ENCODE data around the gene CCL18.
"Not testable (repeated sequence)": the region's sequence is repeated elsewhere in the genome, so short reads cannot be mapped to it uniquely, and the experiment has no call there.

CCL18 gene

DNA sequence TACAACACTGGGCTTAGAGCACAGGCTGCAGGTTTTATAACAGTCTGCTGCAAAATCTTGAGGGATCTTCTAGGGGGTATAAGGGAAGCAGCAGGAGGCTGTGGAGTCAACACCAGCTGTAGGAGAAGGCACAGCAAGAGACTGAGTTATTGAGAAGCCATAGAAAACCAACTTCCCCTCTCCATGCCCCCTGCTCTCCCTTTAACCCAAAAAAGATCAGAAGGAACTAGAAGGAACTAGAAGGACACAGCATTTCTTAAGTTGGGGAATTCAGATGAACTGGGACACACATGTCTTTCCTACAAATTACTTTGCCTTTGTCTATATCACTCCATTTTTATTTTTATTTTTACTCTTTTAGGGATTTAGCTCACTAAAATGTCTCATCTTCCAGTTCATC is 6.2 kb upstream of the CCL18 start:
- Mint-ChIP-seq H3K4me1 (ENCODE audit: low read depth) (peaks cover 5% of the 10 kb centered on the region), H3K36me3 (ENCODE audit: low read depth) (no peaks in the 10 kb centered on the region), H3K4me3 (no peak overlapping the region), H3K9me3 (no peaks in the 10 kb centered on the region), H3K27ac (no peak overlapping the region), H3K27me3 (peaks cover 31% of the 10 kb centered on the region)
- no peak for DNase-seq

DNA sequence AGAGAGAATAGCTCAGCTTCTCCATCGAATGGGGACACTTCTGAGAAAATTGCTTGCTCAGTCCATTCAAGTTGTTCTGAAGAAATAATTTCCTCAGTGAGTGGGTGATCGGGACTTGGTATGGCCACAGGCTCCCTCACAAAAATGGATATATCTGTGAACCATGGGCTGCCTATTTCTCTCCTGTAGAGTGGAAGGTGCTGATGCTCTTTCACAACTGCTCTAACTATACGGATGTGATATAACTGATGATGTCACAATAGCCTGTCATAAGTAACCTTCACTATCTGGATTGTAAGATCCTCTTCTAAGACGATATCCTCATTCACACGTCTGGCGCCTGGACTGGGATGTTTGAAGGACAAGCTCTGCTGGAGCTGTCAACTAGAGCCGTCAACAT is 4.7 kb upstream of the CCL18 start:
- Mint-ChIP-seq H3K4me1 (ENCODE audit: low read depth) (peaks cover 5% of the 10 kb centered on the region), H3K36me3 (ENCODE audit: low read depth) (no peaks in the 10 kb centered on the region), H3K27me3 (peaks cover 28% of the 10 kb centered on the region), H3K9me3 (no peaks in the 10 kb centered on the region), H3K4me3 (no peak overlapping the region), H3K27ac (no peak overlapping the region)
- DNase-seq = no peak

DNA sequence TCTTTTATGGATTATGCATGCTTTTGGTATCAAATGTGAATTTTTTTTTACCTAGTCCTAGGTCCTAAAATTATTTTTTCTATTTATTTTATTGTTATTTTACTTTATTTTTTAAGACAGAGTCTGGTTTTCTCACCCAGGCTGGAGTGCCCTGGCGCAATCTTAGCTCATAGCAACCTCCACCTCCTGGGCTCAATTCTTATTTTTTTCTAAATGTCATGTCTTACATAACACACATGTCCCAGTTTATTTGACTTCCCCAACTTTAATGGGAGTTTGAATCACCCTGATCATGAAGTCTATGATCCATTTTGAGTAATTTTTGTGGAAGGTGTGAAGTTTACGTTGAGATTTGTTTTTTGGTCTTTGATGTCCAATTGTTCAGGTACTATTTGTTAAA is 3.3 kb upstream of the CCL18 start:
- H3K4me1 Mint-ChIP-seq (ENCODE audit: low read depth) = peaks cover 1% of the 10 kb centered on the region
- DNase-seq = no peak
- H3K27me3 Mint-ChIP-seq = peaks cover 28% of the 10 kb centered on the region
- no peaks in the 10 kb centered on the region for H3K9me3 Mint-ChIP-seq
- H3K36me3 Mint-ChIP-seq (ENCODE audit: low read depth) = no peaks in the 10 kb centered on the region
- no peak overlapping the region for H3K27ac Mint-ChIP-seq
- H3K4me3 Mint-ChIP-seq = no peak overlapping the region

GRCh38 chr17:36066365-36066985 is 2.4 kb downstream of the CCL18 start:
- Mint-ChIP-seq H3K9me3 (no peaks in the 10 kb centered on the region), H3K36me3 (ENCODE audit: low read depth) (no peaks in the 10 kb centered on the region), H3K4me3 (no peak overlapping the region), H3K27ac (peak overlapping the region; percentile 8), H3K4me1 (ENCODE audit: low read depth) (peaks cover 18% of the 10 kb centered on the region), H3K27me3 (peaks cover 11% of the 10 kb centered on the region)
- no peak for DNase-seq

DNA sequence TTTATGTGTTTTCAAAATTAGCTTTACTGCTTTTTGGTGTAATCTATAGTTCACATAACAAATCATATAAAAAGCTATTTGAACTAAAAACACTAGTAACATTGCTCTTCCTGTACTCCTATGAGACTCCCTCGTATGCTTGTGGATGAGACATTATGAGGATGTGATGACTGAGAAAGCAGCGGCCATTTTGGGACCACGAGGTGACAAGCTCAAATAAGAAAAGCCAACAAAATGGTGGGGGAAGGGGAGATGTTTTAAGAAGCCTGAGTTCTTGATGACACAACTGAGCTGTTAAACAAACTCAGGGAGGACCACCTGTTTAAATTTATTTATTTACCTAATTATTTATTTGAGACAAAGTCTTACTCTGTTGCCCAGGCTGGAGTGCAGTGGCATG is 4.5 kb downstream of the CCL18 start:
- Mint-ChIP-seq H3K36me3 (ENCODE audit: low read depth) (no peaks in the 10 kb centered on the region), H3K27me3 (peaks cover 6% of the 10 kb centered on the region), H3K27ac (no peak overlapping the region), H3K4me1 (ENCODE audit: low read depth) (peaks cover 38% of the 10 kb centered on the region), H3K4me3 (no peak overlapping the region), H3K9me3 (no peaks in the 10 kb centered on the region)
- no peak for DNase-seq

DNA sequence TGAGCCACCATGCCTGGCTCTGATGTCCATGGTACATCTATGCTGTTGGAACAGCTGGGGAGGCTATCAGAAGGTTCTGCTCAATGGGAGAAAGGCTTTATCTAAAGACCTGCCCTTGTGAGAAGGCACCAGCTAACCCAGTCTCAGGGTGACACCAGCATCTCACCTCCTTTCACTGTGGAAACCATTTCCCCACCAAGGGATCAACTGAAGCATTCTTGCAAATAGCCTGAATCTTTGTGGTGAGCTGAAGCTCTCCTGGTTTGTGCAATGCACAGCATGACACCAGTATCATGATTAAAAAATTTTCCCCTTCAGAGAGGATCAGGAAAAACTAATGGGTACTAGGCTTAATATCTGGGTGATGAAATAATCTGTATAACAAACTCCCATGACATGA is 5.1 kb downstream of the CCL18 start:
- no peak for DNase-seq
- no peak overlapping the region for H3K4me3 Mint-ChIP-seq
- H3K27me3 Mint-ChIP-seq = peaks cover 6% of the 10 kb centered on the region
- H3K27ac Mint-ChIP-seq = no peak overlapping the region
- H3K36me3 Mint-ChIP-seq (ENCODE audit: low read depth) = no peaks in the 10 kb centered on the region
- peaks cover 44% of the 10 kb centered on the region for H3K4me1 Mint-ChIP-seq (ENCODE audit: low read depth)
- no peaks in the 10 kb centered on the region for H3K9me3 Mint-ChIP-seq

DNA sequence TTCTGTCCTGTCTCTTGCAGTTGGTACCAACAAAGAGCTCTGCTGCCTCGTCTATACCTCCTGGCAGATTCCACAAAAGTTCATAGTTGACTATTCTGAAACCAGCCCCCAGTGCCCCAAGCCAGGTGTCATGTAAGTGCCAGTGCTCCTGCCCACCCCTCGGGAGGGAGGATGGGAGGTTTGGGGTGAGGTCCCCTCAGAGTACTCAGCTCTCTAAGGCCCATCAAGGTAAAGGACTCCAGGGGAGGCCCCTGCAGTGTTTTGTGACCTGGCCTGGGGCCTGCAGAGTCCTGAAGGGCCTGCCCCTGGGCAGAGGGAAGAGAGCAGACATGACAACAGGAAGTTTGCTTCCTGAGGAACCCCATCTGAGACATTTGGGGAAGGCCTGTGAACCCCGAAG is 6.4 kb downstream of the CCL18 start:
- Mint-ChIP-seq H3K27me3 (peaks cover 6% of the 10 kb centered on the region), H3K9me3 (no peaks in the 10 kb centered on the region), H3K27ac (peak overlapping the region; percentile 41), H3K4me3 (no peak overlapping the region), H3K36me3 (ENCODE audit: low read depth) (no peaks in the 10 kb centered on the region), H3K4me1 (ENCODE audit: low read depth) (peaks cover 51% of the 10 kb centered on the region)
- no peak for DNase-seq

DNA sequence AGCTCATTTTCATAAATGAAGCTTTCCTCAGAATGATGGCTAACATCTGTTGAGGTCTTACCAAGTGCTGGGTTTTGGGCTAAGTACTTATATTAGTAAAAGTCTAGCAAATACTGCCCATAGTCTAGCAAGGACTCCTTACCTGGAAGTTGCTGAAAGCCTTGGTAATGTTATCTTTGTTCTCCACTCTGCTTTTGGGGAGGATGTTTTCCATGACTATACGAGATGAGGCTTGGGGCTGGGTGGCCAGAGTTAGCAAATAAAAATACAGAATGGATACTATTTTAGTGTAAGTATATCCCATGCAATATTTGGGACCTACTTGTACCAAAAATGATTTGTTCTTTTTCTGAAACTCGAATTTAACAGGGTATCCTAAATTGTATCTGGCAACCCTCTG is 7.7 kb downstream of the CCL18 start:
- Mint-ChIP-seq H3K27ac (peak overlapping the region; percentile 83), H3K4me3 (no peak overlapping the region), H3K27me3 (peaks cover 8% of the 10 kb centered on the region), H3K4me1 (ENCODE audit: low read depth) (peaks cover 48% of the 10 kb centered on the region), H3K9me3 (no peaks in the 10 kb centered on the region), H3K36me3 (ENCODE audit: low read depth) (no peaks in the 10 kb centered on the region)
- no peak for DNase-seq

DNA sequence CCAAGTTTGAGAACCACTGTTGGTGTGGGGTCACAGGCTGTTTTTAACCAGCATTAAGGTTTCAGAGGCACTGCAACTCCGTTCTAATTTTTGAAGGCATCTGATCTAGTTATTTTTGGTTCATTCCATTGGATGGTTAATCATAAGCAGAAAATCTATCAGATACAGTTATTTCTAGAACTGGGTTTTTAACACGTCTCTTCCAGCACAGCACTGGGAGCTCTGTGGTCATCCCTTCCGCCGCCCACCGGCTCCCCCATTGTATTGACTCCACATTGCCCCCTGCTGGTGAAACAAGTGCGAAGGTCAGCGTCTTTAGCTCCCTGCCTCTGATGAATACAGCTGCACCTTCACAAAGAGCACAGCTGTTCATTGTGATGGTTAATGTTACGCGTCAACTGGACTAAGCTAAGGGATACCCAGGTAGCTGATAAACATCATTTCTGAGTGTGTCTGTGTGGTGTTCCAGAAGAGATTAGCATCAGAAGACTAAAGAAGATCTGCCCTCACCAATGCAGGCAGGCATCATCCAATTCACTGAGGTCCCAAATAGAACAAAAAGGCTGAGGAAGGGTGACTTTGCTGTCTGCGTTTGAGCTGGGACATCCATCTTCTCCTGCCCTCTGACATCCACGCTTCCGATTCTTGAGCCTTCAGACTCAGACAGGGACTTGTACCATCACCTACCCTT is 8.5 kb downstream of the CCL18 start:
- Mint-ChIP-seq H3K36me3 (ENCODE audit: low read depth) (no peaks in the 10 kb centered on the region), H3K27me3 (peaks cover 11% of the 10 kb centered on the region), H3K4me1 (ENCODE audit: low read depth) (peaks cover 46% of the 10 kb centered on the region), H3K4me3 (no peak overlapping the region), H3K9me3 (no peaks in the 10 kb centered on the region), H3K27ac (peak overlapping the region; percentile 83)
- DNase-seq = peak; percentile 81

GRCh38 chr17:36074365-36074764 is 10.3 kb downstream of the CCL18 start:
- no peak overlapping the region for H3K4me3 Mint-ChIP-seq
- H3K4me1 Mint-ChIP-seq (ENCODE audit: low read depth) = peaks cover 44% of the 10 kb centered on the region
- H3K36me3 Mint-ChIP-seq (ENCODE audit: low read depth) = no peaks in the 10 kb centered on the region
- DNase-seq = no peak
- peaks cover 16% of the 10 kb centered on the region for H3K27me3 Mint-ChIP-seq
- no peaks in the 10 kb centered on the region for H3K9me3 Mint-ChIP-seq
- H3K27ac Mint-ChIP-seq = peak overlapping the region; percentile 81

- H3K9me3 Mint-ChIP-seq; H3K27me3 Mint-ChIP-seq; H3K36me3 Mint-ChIP-seq (ENCODE audit: low read depth); DNase-seq: not testable (repeated sequence)
- peak overlapping the region; percentile 95 for H3K27ac Mint-ChIP-seq
- peaks cover 47% of the 10 kb centered on the region for H3K4me1 Mint-ChIP-seq (ENCODE audit: low read depth)
- H3K4me3 Mint-ChIP-seq = peak overlapping the region; percentile 41
Measured at GRCh38 chr17:36081681-36082471, 17.8 kb downstream of the CCL18 start.

DNA sequence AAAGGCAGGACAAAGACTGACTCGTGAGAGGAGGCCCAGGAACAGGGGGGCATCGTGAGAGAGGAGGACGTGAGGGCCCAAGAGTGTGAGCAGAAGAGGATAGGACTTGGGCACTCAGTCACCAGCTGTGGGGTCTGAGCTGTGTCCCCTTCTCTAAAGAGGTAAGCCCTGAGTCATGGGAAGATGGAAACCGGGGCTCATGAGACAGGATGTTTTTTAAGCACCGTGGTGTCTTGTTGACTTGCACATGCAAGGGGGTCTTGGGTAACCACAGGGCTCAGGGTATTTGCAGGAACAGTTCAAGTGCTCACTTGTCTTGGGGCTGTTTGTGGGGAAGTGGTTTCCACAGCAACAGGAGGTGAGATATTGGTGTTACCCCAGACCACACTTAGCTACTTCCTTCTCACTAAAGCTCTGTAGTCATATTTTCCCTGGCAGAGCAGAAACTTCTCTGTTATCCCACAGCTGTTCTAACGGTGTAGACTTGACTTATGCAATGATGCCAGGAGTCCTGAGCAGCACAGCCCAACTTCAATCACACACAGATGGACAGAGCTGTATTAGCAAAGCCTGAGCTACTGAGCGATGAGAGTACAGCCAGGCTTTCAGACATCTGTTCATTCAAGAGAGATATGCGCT is 18.5 kb downstream of the CCL18 start:
- not testable (repeated sequence) for H3K36me3 Mint-ChIP-seq (ENCODE audit: low read depth); H3K9me3 Mint-ChIP-seq; H3K27me3 Mint-ChIP-seq
- Mint-ChIP-seq H3K4me3 (peak overlapping the region; percentile 41), H3K27ac (peak overlapping the region; percentile 95), H3K4me1 (ENCODE audit: low read depth) (peaks cover 47% of the 10 kb centered on the region)
- DNase-seq = peak; percentile 63

DNA sequence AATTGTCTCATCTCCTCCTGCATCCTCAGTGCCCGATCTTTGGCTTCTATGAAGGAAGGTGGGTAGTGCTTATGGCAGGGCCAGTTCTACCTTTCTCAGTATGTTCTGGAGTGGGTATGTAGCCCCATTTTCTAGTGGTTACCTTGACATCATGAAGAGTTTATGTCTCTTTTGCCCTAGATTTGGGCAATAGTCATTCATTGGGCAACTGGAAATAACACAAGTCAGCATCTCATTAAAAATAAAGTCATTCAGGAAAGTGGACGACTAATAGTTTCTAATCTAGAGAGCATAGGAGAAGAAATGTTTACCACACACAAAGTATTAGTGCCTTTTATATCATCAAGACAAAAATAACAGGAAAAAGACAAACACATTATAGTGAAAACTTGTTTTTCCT is 19.6 kb downstream of the CCL18 start:
- DNase-seq; H3K4me3 Mint-ChIP-seq; H3K27me3 Mint-ChIP-seq; H3K36me3 Mint-ChIP-seq (ENCODE audit: low read depth); H3K9me3 Mint-ChIP-seq: not testable (repeated sequence)
- Mint-ChIP-seq H3K27ac (peak overlapping the region; percentile 38), H3K4me1 (ENCODE audit: low read depth) (peaks cover 51% of the 10 kb centered on the region)

DNA sequence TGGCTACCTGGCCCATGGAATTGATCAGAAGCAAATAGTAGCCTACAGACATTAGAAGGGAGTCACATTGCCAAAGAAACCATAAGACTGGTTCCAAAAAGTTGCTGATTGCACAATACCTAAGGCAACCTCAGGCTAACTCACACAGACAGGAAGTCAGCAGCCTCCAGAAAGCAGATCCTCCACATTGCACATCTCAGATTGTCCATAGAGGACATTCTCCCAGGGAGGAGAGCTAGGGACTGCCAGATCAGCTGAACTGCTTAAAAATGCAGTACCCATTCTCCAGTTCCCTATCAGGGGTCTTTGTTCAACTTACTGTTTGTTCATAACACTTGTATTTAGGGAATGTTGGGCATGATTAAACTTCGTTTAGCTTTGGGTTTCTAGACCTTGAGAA is 21.7 kb downstream of the CCL18 start:
- H3K27me3 Mint-ChIP-seq = peaks cover 6% of the 10 kb centered on the region
- no peak overlapping the region for H3K4me3 Mint-ChIP-seq
- no peak for DNase-seq
- H3K9me3 Mint-ChIP-seq = no peaks in the 10 kb centered on the region
- H3K4me1 Mint-ChIP-seq (ENCODE audit: low read depth) = peaks cover 72% of the 10 kb centered on the region
- peak overlapping the region; percentile 65 for H3K27ac Mint-ChIP-seq
- H3K36me3 Mint-ChIP-seq (ENCODE audit: low read depth) = peaks cover 7% of the 10 kb centered on the region

- DNase-seq = no peak
- Mint-ChIP-seq H3K27me3 (peaks cover 6% of the 10 kb centered on the region), H3K36me3 (ENCODE audit: low read depth) (peaks cover 7% of the 10 kb centered on the region), H3K4me3 (no peak overlapping the region), H3K27ac (no peak overlapping the region), H3K9me3 (no peaks in the 10 kb centered on the region), H3K4me1 (ENCODE audit: low read depth) (peaks cover 73% of the 10 kb centered on the region)
Measured at GRCh38 chr17:36086791-36087190, 22.7 kb downstream of the CCL18 start.
